GM12872 (cell line): ENCODE results near the gene ADGRL4.

Experiments
- CTCF ChIP-seq: IDR thresholded peaks from 3 replicates; pipeline ENCODE4 v1.5.1; 2011; ENCODE audit warnings: low read depth, mild to moderate bottlenecking, low read length, moderate library complexity; ENCODE audit not compliant: insufficient read depth

Gene ADGRL4

GRCh38 chr1:78855258-78855657 lies 151.3 kb downstream of the ADGRL4 start:
- TF ChIP-seq CTCF = no peak

- TF ChIP-seq CTCF = no peak
These were observed 152.0 kb downstream of the ADGRL4 start for GRCh38 chr1:78854556-78854955.

GRCh38 chr1:78843546-78843945 lies 163.0 kb downstream of the ADGRL4 start:
- no peak for TF ChIP-seq CTCF

- TF ChIP-seq CTCF = no peak
These were observed 163.4 kb downstream of the ADGRL4 start for GRCh38 chr1:78843111-78843510.

GRCh38 chr1:78840453-78841271 lies 165.9 kb downstream of the ADGRL4 start:
- TF ChIP-seq CTCF = no peak
